ENCODE measurements around the gene VPS13C.

VPS13C gene

DNA sequence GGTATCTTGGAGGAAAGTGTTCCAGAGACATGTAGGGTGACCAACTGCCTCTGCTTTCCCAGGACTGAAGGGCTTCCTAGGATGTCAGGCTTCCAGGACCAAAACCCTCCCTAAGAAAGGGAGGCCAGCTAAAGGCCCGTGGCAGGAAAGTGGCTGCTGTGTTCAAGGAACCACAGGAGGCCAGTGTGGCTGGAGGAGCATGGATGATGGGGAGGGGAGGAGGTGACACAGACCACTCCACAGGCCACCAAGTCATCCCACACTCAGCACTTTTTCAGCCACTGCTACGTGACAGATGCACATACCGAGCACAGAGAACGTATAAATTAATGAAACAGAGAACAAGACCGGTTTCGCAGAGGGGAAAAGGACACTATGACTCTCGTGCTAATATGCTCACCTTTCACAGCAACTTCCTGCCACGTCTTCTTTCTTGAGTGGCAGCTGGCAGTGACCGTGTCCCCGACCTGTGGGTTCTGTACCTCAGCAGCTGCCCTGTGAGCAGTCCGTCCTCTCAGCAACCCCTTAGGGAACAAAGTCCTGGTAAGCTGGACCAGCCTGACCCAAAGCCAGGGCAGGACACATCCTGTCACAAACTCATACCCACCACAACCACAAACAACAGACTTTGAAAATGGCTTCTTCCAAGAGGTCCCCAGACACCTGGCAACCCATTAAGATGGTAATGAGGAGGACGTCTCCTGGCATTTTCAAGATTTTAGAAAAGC, 244.7 kb downstream of the VPS13C start:
- DNase-seq (ENCODE audit: low spot score), result no peak

DNA sequence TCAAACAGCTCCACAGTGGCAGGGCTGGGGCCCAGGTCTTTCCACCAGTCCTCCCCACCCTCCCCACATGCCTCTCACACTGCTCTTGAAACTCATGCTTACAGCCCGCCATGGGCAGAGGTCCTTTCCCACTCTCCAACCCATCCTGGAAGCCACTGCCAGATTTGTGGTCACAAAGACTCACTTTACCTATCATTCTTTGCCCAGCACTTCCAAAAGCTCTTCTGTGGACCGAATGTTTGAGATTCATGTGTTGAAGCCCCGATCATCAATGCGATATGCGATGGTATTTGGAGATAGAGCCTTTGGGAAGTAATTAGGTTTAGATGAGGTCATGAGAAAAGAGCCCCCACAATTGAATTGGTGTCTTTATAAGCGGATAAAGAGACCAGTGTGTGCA, 247.8 kb downstream of the VPS13C start:
- no peak for DNase-seq (ENCODE audit: low spot score)

DNA sequence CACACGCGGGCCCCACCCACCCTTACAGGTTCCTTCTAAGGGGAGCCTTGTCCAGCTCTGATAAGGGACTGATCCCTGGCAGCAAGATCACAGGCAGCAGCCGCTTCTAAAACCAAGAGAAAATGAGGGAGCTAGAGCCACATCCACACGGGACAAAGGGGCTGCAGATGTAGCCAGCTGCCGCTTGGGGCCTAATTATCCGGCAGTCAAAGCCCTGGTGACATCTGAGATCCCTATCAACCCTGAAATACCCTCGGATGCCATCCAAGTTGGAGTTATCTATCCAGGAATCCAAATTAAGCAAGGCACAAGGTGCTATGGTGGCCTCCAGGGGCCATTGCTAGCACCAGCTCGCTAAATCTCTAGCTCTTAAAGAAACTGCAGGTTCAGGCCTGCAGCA, 248.3 kb downstream of the VPS13C start:
- DNase-seq (ENCODE audit: low spot score), result no peak

DNA sequence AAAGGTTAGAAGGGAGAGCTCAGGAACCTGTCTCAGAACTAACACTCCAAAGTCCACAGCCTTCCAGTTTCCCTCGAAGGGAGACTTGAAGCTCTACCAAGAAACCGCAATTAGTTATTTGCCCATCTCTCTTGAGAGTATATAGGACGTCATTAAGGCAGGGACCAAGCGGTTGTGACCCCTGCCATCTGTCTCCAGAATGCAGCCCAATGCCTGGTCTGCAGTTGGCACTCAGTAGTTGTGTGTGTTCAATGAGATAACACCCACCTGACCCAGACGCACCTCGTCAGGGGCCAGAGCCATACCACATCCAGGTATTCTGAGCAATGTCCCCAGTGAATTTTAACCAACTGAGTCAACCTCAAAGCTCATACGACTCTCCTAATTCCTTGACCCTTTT, 251.0 kb downstream of the VPS13C start:
- no peak for DNase-seq (ENCODE audit: low spot score)

DNA sequence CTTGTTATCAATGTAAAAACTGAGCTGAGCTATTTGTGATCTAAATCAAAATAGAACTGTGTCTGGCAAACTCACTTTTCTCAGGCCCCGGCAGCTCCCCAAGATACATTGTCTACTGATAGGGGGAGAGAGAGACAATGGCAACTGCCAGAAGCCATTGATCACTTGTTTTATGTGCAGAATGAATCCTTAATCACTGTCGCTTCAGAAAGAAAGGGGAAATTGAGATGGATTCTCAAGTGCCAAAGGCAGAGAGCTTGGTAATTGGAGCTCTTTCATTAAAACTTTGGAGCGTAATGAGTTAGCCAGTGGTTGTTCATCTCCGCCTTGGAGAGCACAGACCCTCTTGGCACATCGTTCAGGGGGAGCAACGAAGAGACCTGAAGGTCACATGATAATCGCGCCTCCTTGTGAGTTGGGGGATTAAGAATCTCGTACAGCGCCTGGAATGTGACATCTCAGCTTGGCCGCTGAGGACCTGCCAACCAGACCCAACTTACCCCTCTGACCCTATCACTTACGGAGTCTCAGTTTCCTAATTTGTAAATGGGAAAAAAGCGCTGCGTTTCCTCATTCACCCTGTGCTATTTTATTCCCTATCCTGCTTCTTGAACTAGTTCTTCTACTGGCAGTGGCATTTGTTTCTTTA, 252.8 kb downstream of the VPS13C start:
- no peak for DNase-seq (ENCODE audit: low spot score)
